NCI-H774 (cell line): ENCODE results near the gene NEB.
A peak's percentile ranks its signal among the peaks of the same experiment; 100 is the strongest.
"Not testable (repeated sequence)": the region's sequence is repeated elsewhere in the genome, so short reads cannot be mapped to it uniquely, and the experiment has no call there.

Source experiments
- DNase-seq: peaks from one replicate; lab custom pipeline; 2025; lab: John Stamatoyannopoulos, UW

The NEB gene

GRCh38 chr2:151758744-151759143 is 24.5 kb upstream of the NEB start:
- DNase-seq, result no peak

GRCh38 chr2:151757861-151758260 is 23.6 kb upstream of the NEB start:
- peak; percentile 22 for DNase-seq

GRCh38 chr2:151756820-151757219 is 22.5 kb upstream of the NEB start:
- DNase-seq, result no peak

GRCh38 chr2:151754253-151754897 is 20.1 kb upstream of the NEB start:
- no peak for DNase-seq

GRCh38 chr2:151753540-151753939 is 19.3 kb upstream of the NEB start:
- DNase-seq, result no peak

GRCh38 chr2:151745261-151745660 is 11.0 kb upstream of the NEB start:
- DNase-seq, result not testable (repeated sequence)

- no peak for DNase-seq
Observed at GRCh38 chr2:151730262-151730975, 3.9 kb downstream of the NEB start.

GRCh38 chr2:151729837-151730236 is 4.4 kb downstream of the NEB start:
- DNase-seq, result no peak

- no peak for DNase-seq
Observed at GRCh38 chr2:151729415-151729811, 4.9 kb downstream of the NEB start.

GRCh38 chr2:151728804-151729414 is 5.4 kb downstream of the NEB start:
- DNase-seq, result no peak

GRCh38 chr2:151727593-151728552 is 6.4 kb downstream of the NEB start:
- no peak for DNase-seq

GRCh38 chr2:151721161-151721560 is 13.1 kb downstream of the NEB start:
- no peak for DNase-seq

GRCh38 chr2:151720521-151720920 is 13.8 kb downstream of the NEB start:
- no peak for DNase-seq

GRCh38 chr2:151718796-151719195 is 15.5 kb downstream of the NEB start:
- no peak for DNase-seq

- DNase-seq, result no peak
Observed at GRCh38 chr2:151718247-151718646, 16.0 kb downstream of the NEB start.

- no peak for DNase-seq
Observed at GRCh38 chr2:151716721-151717120, 17.6 kb downstream of the NEB start.

- DNase-seq, result no peak
Observed at GRCh38 chr2:151713291-151713903, 20.9 kb downstream of the NEB start.

GRCh38 chr2:151711025-151711424 is 23.3 kb downstream of the NEB start:
- DNase-seq, result no peak

GRCh38 chr2:151708788-151709187 is 25.5 kb downstream of the NEB start:
- DNase-seq, result no peak

- no peak for DNase-seq
Observed at GRCh38 chr2:151707857-151708256, 26.4 kb downstream of the NEB start.

GRCh38 chr2:151704480-151704961 is 29.8 kb downstream of the NEB start:
- not testable (repeated sequence) for DNase-seq

- DNase-seq, result not testable (repeated sequence)
Observed at GRCh38 chr2:151698134-151698533, 36.1 kb downstream of the NEB start.
